Activated T-helper 1 cell treated with Interleukin-2 at 50 U/mL for 16 hours (primary cell): ENCODE results near the gene PLXNB2.

Source experiments
- DNase-seq: peaks from one replicate; pipeline ENCODE4 v3.0.0-alpha.2; 2020; ENCODE audit warnings: low read depth

Gene PLXNB2

GRCh38 chr22:50264946-50265669, 42.3 kb downstream of the PLXNB2 start:
- DNase-seq: no peak

- no peak for DNase-seq
These were observed 43.2 kb downstream of the PLXNB2 start for GRCh38 chr22:50264104-50264745.

DNA sequence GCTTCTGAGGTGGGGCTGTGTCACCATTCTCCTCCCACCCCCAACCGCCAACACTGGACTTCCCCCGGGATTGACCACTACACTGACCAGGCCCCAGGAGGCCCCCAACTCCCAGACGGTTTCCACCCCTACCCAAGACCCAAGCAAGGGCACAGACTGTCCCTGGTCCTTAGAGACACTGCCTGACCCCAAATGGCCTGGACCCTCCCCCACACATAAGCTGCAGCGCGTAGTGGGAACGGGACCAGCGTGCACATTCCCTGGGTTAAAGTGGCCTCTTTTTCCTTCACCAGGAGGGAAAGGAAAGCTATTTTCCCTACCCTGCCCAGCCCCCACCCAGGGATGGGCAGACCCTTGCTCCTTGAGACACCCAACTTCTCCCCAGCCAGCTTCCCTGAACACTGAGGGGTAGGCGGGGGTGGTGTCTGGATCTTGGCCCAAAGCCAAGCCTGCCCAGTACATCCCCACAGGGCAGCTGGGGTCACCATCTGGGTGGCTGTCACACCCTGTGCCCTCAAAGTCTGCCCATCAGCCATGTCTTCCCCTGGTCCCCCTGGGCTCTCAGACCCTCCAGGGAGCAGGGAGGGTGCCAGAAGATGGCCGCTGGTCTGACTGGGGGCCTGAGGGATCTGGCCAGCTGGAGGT, 44.4 kb downstream of the PLXNB2 start:
- DNase-seq: no peak

DNA sequence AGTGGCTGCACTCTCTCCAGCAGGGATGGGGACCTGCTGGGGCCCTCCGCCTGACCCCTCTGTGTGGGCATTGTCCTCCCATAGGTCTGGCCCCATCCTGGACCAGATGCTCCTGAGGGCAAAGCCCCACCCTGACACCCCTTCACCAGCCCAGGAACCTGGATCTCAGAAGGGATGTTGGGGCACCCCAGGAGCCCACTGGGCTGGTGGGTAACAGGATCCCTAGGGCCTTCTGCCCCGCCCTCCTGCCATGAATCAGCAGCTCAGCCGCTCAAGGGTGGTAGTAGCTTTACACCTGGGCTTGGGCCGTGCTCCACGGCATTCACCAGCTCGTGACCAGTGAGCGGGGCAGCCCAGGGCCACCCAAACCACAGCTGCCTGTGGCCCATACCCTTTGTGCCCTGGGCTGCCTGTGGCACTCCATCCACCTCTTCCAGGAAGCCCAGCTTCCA, 45.0 kb downstream of the PLXNB2 start:
- DNase-seq: no peak

- no peak for DNase-seq
These were observed 45.6 kb downstream of the PLXNB2 start, which contains the start of gene MAPK12 for GRCh38 chr22:50261615-50262459. MAPK12 (minus strand) TSS chr22:50261683; CDS start chr22:50261509, 174 bp downstream.

- no peak for DNase-seq
These were observed 46.4 kb downstream of the PLXNB2 start for GRCh38 chr22:50260801-50261614.

GRCh38 chr22:50260434-50260800, 47.0 kb downstream of the PLXNB2 start:
- DNase-seq: no peak

DNA sequence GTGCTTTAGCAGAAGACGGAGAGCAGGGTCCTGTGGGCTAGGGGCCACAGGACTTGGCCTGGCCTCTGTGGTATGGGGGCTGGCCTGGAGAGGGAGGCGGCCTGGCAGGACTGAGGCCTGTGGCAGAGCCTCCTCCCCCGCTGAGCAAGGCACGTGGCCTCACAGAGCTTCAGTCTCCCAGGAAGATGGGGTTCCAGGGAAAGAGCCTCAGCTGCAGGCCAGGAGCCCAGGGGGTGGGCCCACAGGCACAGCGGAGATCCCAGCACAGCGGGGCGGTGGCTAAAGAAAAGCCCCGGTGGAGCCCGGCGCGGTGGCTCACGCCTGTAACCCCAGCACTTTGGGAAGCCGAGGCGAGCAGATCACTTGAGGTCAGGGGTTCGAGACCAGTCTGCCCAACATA, 48.1 kb downstream of the PLXNB2 start:
- DNase-seq: no peak

- no peak for DNase-seq
These were observed 48.8 kb downstream of the PLXNB2 start for GRCh38 chr22:50258361-50259292.

DNA sequence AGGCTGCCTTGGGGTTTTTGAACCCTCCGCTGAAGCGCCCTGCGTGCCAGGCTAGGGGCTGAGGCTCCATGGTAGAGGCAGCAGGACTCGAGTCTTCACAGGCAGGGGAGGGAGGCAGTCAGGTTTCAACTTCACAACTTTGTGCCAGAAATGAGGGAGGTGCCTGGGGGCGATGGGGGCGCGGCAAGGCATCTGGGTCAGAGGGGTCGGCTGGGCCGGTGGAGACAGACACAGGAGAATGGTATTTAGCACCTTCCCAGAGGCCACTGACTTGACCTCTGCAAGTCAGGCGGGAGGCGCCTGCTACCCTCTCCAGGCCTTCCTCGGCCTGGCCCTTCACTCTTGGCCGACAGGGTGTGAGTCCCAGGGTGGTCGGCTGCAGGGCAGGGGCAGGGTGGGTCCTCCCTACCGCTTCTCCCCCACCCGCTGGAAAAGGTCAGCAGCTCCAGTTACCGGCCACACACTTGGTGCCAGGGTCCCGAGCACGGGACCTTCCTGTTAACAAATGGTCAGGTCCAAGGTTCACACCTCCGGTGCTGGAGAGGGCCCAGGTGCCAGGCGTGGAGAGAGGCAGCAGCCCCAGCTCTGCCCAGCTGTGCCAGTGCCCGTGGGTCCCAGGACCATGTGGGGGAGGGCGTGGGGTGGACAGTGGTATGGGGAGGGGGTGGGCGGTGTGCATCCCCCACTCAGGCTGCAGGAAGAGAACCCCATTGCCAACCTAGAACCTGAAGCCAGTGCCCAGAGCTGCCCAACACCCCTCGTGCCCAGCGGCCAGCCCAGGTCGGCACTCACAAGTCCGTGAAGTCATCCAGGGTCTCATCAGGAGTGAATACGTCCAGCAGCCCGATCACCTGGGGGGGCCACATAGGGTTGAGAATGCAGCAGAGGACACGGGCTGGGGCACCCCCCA, 49.7 kb downstream of the PLXNB2 start:
- no peak for DNase-seq

- DNase-seq: no peak
These were observed 50.4 kb downstream of the PLXNB2 start for GRCh38 chr22:50257041-50257440.

GRCh38 chr22:50256258-50256862, 51.1 kb downstream of the PLXNB2 start:
- DNase-seq: no peak

- no peak for DNase-seq
These were observed 51.8 kb downstream of the PLXNB2 start for GRCh38 chr22:50255607-50256006.

GRCh38 chr22:50255099-50255498, 52.3 kb downstream of the PLXNB2 start:
- no peak for DNase-seq

DNA sequence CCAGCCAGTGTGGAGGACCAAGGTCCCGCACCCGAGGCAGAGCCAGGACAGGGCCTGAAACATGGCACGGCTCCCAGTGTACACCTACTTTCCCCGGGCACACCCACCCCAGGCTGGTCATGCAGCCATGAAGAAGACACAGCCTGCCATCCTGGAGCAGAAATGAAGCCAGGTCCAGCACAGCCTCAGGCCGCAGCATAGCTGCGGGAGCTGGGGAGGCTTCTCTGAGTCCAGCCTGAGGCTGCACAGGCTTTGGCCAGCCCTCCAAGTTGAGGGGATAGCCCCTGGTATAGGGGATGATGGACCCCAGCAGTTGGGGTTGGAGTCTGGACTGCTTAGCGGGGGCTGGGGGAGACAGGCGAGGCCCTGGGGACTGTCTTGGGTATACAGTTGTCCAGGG, 53.5 kb downstream of the PLXNB2 start:
- DNase-seq: no peak

DNA sequence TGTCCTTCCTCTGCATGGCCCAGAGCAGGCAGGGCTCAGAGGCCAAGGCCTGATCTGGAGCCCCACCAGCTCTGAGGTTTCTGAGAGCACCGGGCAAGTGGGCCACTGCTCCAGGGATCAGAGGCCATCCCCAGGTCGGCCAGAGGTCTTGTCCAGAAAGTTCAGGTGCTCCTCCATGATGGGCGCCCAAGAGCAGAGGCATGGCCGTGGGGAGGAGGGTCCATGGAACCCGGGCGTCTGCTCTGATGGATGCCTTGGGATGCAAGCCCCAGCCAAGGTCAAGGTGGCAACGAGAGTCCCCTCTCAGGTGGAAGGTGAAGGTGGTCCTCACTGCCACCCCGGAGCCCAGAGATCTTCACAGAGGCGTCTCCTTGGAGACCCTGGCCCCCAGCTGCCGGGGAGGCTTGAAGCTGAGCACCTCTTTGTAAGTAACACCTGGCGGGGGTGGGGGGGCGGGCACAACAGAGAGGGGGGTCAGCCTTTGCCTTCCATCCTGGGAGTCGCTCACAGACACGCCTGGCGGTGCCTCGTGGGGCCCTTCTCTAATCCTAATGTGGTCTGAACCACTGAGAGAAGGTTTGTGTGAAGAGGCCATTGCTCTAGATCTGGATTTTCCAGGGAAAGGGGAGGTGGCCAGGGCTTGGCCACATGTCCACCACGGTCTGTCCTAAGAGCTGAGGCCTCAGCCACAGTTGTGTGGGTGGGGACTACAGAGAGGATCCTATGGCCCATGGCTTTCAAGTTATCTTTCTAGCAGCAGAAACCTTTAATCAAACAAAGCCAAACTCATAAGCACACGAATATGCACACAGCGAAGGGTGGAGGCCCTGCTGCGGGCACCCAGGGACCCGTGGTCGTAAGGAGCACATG, 54.2 kb downstream of the PLXNB2 start:
- DNase-seq: no peak
